HG02943 (cell line): ENCODE data around the gene PDE6A.

Experiments used
- ATAC-seq: cut with Tn5 transposase; IDR thresholded peaks from one replicate; pipeline ENCODE4 v1.9.1; 2021; ENCODE audit warnings: mild to moderate bottlenecking, low read depth, moderate library complexity; ENCODE audit not compliant: unreplicated experiment

Gene PDE6A

GRCh38 chr5:149930749-149931574, 13.6 kb downstream of the PDE6A start:
- ATAC-seq: no peak

GRCh38 chr5:149930043-149930748, 14.4 kb downstream of the PDE6A start:
- no peak for ATAC-seq

- ATAC-seq: no peak
Observed at GRCh38 chr5:149924486-149924885, 20.1 kb downstream of the PDE6A start.

GRCh38 chr5:149922950-149923349, 21.6 kb downstream of the PDE6A start:
- no peak for ATAC-seq

GRCh38 chr5:149921597-149921996, 23.0 kb downstream of the PDE6A start:
- no peak for ATAC-seq

GRCh38 chr5:149917073-149917676, 27.4 kb downstream of the PDE6A start:
- no peak for ATAC-seq

GRCh38 chr5:149916334-149917072, 28.1 kb downstream of the PDE6A start:
- no peak for ATAC-seq

- no peak for ATAC-seq
Observed at GRCh38 chr5:149915392-149916260, 29.0 kb downstream of the PDE6A start.

GRCh38 chr5:149913436-149914419, 30.9 kb downstream of the PDE6A start:
- no peak for ATAC-seq

GRCh38 chr5:149912226-149912871, 32.2 kb downstream of the PDE6A start:
- ATAC-seq: no peak

- ATAC-seq: no peak
Observed at GRCh38 chr5:149911031-149911430, 33.6 kb downstream of the PDE6A start.

- ATAC-seq: no peak
Observed at GRCh38 chr5:149907828-149908227, 36.8 kb downstream of the PDE6A start.

GRCh38 chr5:149904977-149905376, 39.6 kb downstream of the PDE6A start:
- ATAC-seq: no peak

- no peak for ATAC-seq
Observed at GRCh38 chr5:149904293-149904886, 40.2 kb downstream of the PDE6A start.

- no peak for ATAC-seq
Observed at GRCh38 chr5:149903404-149903803, 41.2 kb downstream of the PDE6A start.

- no peak for ATAC-seq
Observed at GRCh38 chr5:149902177-149902576, 42.4 kb downstream of the PDE6A start.

- no peak for ATAC-seq
Observed at GRCh38 chr5:149901511-149901910, 43.1 kb downstream of the PDE6A start.

- ATAC-seq: no peak
Observed at GRCh38 chr5:149900390-149900789, 44.2 kb downstream of the PDE6A start.
